Activated CD4-positive, alpha-beta memory T cell treated with anti-CD3 and anti-CD28 coated beads, Interleukin-2, amount 10 ng/mL, durations not matched to agents 7 days and 5 days (primary cell): ENCODE measurements around the gene TCF12. TPM values are rescaled to one million over a fixed set of nuclear protein-coding genes. Genes with fewer than 3 reads are reported as not detected.
"Not testable (repeated sequence)": the region's sequence is repeated elsewhere in the genome, so short reads cannot be mapped to it uniquely, and the experiment has no call there.

Source experiments
- CTCF ChIA-PET: fragments of 350-600 bp; sonication (Branson Sonifier 250); formaldehyde crosslinking; loops from one replicate; lab custom pipeline; 2021; ENCODE audit warnings: antibody characterized with exemption, inconsistent platforms; lab: Charles Lee
- POLR2A ChIA-PET: fragments of 350-600 bp; sonication (Branson Sonifier 250); formaldehyde crosslinking; loops from one replicate; lab custom pipeline; 2021; ENCODE audit warnings: antibody characterized with exemption; lab: Charles Lee
- DNase-seq: peaks from one replicate; pipeline ENCODE4 v3.0.0-alpha.2; 2020
- H3K27ac Mint-ChIP-seq: one replicate; pipeline ENCODE4 v1.8.0; 2021; ENCODE audit warnings: mild to moderate bottlenecking, mixed read lengths
- H3K27me3 Mint-ChIP-seq: one replicate; pipeline ENCODE4 v1.8.0; 2021; ENCODE audit warnings: mixed read lengths
- H3K36me3 Mint-ChIP-seq: one replicate; pipeline ENCODE4 v1.8.0; 2021; ENCODE audit warnings: low read depth, mixed read lengths
- H3K4me1 Mint-ChIP-seq: one replicate; pipeline ENCODE4 v1.8.0; 2021; ENCODE audit warnings: mixed read lengths
- H3K4me3 Mint-ChIP-seq: one replicate; pipeline ENCODE4 v1.8.0; 2021; ENCODE audit warnings: mild to moderate bottlenecking, mixed read lengths
- H3K9me3 Mint-ChIP-seq: one replicate; pipeline ENCODE4 v1.8.0; 2021; ENCODE audit warnings: mixed read lengths
- total RNA-seq, 2 experiments: library from RNA; stranded (reverse); gene quantifications; one replicate each; pipeline ENCODE4 v1.2.3, GENCODE V29; 2021

Gene TCF12
- total RNA-seq, 2 experiments from 2014 or later = 62.4 to 62.8 TPM

DNA sequence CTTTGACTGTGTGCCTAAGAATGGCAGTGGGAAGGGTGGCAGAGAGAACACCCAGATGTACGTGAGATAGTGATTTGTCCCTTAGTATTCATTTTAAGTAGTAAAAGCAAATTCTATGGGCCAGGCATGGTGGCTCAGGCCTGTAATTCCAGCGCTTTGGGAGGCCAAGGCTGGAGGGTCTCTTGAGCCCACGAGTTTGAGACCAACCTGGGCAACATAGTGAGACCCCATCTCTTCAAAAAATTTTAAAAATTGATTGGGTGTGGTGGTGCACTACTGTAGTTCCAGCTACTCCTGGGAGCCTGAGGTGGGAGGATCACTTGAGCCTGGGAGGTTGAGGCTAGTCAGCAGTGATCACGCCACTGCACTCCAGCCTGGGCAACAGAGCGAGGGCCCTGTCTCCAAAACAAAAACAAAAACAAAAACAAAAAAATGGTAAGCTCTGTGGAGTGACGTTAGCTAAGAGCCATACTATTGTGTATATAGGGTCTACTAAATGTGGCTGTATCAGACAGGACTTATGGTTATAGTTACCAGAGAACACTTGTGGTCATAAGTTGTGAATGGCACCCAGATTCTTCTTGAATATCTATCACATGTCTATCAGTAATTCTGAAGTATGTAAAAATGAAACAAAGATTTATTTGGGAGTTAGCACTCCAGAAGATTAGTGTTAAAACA is 171.5 kb downstream of the TCF12 start:
- H3K9me3 Mint-ChIP-seq = no peaks in the 10 kb centered on the region
- H3K27me3 Mint-ChIP-seq = no peaks in the 10 kb centered on the region
- no peak for DNase-seq
- H3K36me3 Mint-ChIP-seq = peaks cover 9% of the 10 kb centered on the region
- H3K4me1 Mint-ChIP-seq = peaks cover 6% of the 10 kb centered on the region
- H3K4me3 Mint-ChIP-seq = no peak overlapping the region
- POLR2A ChIA-PET = no interaction called here
- CTCF ChIA-PET = no interaction called here
- H3K27ac Mint-ChIP-seq = no peak overlapping the region

GRCh38 chr15:57090496-57090859 is 172.0 kb downstream of the TCF12 start:
- Mint-ChIP-seq H3K9me3 (no peaks in the 10 kb centered on the region), H3K36me3 (peaks cover 13% of the 10 kb centered on the region), H3K27me3 (no peaks in the 10 kb centered on the region), H3K4me3 (no peak overlapping the region), H3K4me1 (peaks cover 6% of the 10 kb centered on the region), H3K27ac (no peak overlapping the region)
- POLR2A ChIA-PET = no interaction called here
- CTCF ChIA-PET = no interaction called here
- DNase-seq = no peak

GRCh38 chr15:57091636-57092035 is 173.2 kb downstream of the TCF12 start:
- Mint-ChIP-seq H3K4me3 (no peak overlapping the region), H3K9me3 (no peaks in the 10 kb centered on the region), H3K36me3 (peaks cover 17% of the 10 kb centered on the region), H3K27me3 (no peaks in the 10 kb centered on the region), H3K4me1 (peaks cover 6% of the 10 kb centered on the region), H3K27ac (no peak overlapping the region)
- POLR2A ChIA-PET = no interaction called here
- no peak for DNase-seq
- CTCF ChIA-PET = no interaction called here

DNA sequence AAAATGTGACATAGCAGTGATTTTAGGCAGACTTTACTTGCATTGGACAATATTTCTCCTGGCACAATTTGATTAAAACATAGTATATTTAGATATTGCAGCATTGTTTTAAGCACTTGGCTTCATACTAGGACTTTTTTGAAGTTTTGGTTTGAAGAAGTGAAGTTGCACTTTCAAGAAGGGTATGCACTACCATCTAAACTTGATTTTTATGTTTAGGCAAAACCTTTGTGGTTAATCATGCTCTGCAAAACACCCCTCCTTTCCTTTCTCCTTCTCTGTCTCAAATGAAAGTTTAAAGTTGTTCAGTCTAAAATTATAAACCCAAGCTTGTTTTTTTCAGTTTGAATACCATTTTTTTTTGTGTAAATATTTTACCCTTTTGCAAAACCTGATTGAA is 173.8 kb downstream of the TCF12 start:
- POLR2A ChIA-PET = no interaction called here
- H3K36me3 Mint-ChIP-seq = peaks cover 17% of the 10 kb centered on the region
- H3K27ac Mint-ChIP-seq = no peak overlapping the region
- H3K27me3 Mint-ChIP-seq = no peaks in the 10 kb centered on the region
- peaks cover 6% of the 10 kb centered on the region for H3K4me1 Mint-ChIP-seq
- DNase-seq = no peak
- CTCF ChIA-PET = no interaction called here
- no peaks in the 10 kb centered on the region for H3K9me3 Mint-ChIP-seq
- H3K4me3 Mint-ChIP-seq = no peak overlapping the region

DNA sequence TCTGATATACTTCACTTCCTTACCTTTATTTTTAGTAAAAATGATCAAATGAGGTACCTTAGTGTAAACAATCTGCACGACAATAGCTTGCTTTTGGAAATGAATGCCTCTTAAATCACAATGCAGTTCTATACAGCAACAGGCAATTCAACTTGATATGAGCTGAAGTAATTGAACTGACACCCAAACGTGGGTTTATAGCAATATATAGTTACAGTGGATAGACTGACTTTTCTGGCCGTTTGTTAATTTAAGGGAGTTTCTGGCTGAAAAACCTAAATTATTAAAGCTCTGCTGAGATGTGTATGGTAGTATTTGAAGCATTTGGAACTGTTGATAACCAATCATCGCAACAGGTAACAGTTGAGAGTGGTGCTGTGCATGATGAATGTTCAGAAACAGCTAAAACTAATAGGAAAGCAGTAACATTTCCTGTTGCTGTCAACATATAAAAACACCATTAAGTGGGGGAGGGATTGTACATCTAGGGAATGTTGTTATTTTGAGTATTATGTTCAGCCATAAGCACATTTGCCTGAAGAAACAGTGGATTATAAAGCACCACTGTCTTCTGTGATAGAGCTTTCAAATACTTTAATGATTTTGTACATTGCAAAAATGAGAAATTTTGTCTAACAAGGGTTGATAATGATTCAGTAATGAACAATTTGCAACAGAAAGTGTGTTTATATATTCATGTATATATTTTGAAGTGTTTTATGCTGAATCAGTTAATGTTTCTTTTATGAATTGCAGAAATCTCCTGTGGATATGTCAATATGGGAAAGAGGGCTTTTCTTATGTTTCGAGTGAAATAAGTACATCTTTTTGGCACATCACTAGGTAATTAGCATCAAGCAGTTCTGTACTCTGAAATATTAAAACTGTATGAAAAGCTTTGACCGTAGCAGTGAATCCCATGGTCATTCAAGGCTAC is 176.1 kb downstream of the TCF12 start:
- no peak for DNase-seq
- Mint-ChIP-seq H3K4me3 (no peak overlapping the region), H3K27ac (no peak overlapping the region), H3K9me3 (no peaks in the 10 kb centered on the region), H3K27me3 (no peaks in the 10 kb centered on the region), H3K36me3 (peaks cover 21% of the 10 kb centered on the region), H3K4me1 (peaks cover 6% of the 10 kb centered on the region)
- ChIA-PET CTCF (no interaction called here), POLR2A (interaction anchor here (1.0 kb wide), 1 partner anchor 177 kb away, joined by 3 read pairs; no protein-coding TSS in a partner anchor)

DNA sequence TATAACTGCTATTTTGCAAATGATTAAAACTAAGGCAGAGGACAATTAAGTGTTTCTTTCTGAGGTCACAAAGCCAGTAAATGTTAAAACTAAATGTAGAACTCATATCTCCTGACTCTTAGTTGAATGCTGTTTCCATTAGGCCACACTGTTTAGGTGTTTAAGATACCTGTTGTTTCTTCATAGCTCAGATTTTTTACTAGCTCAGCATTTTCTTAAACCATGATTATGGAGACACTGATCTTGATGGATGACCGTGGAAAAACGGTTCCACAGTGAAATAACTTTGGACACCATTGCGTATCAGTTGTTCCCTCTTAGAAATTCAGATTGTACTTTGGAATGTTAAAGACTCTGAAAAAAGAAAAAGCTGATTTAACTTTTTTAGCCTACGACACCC is 177.5 kb downstream of the TCF12 start:
- Mint-ChIP-seq H3K4me1 (peaks cover 6% of the 10 kb centered on the region), H3K4me3 (no peak overlapping the region), H3K27me3 (no peaks in the 10 kb centered on the region), H3K36me3 (peaks cover 21% of the 10 kb centered on the region), H3K27ac (no peak overlapping the region), H3K9me3 (no peaks in the 10 kb centered on the region)
- ChIA-PET CTCF (interaction anchor here (0.5 kb wide), 1 partner anchor 541 kb away, joined by 3 read pairs; no protein-coding TSS in a partner anchor), POLR2A (no interaction called here)
- no peak for DNase-seq

- Mint-ChIP-seq H3K36me3 (peaks cover 21% of the 10 kb centered on the region), H3K27ac (no peak overlapping the region), H3K9me3 (no peaks in the 10 kb centered on the region), H3K4me3 (no peak overlapping the region), H3K4me1 (no peaks in the 10 kb centered on the region), H3K27me3 (no peaks in the 10 kb centered on the region)
- POLR2A ChIA-PET = no interaction called here
- CTCF ChIA-PET = no interaction called here
- DNase-seq = no peak
Measured at GRCh38 chr15:57097246-57097645, 178.8 kb downstream of the TCF12 start.

- POLR2A ChIA-PET, CTCF ChIA-PET, H3K27me3 Mint-ChIP-seq, H3K27ac Mint-ChIP-seq, DNase-seq, H3K4me3 Mint-ChIP-seq, H3K9me3 Mint-ChIP-seq, H3K4me1 Mint-ChIP-seq: not testable (repeated sequence)
- peaks cover 18% of the 10 kb centered on the region for H3K36me3 Mint-ChIP-seq
Measured at GRCh38 chr15:57097919-57098543, 179.6 kb downstream of the TCF12 start.

DNA sequence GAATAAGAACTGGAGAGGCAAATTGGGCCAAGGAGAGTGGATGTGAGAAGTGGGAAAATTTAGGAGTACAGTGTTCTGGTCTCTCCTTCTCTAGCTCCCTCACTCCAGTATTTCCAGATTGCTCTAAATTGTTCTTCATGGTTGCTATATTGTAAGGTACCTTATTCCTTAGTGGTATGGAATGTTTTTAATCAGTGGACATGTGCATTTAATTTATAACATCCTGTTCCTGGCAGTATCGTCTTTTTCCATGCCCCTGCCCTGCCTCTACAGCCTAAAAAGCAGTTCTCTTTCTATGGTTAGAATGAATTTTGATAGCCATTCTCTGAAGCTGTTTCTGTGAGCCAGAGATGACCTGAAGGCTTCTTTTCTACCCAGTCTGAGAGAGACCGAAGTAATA is 180.5 kb downstream of the TCF12 start:
- no peak overlapping the region for H3K4me3 Mint-ChIP-seq
- POLR2A ChIA-PET = no interaction called here
- CTCF ChIA-PET = no interaction called here
- H3K9me3 Mint-ChIP-seq = no peaks in the 10 kb centered on the region
- no peaks in the 10 kb centered on the region for H3K27me3 Mint-ChIP-seq
- H3K27ac Mint-ChIP-seq = no peak overlapping the region
- no peak for DNase-seq
- no peaks in the 10 kb centered on the region for H3K4me1 Mint-ChIP-seq
- peaks cover 18% of the 10 kb centered on the region for H3K36me3 Mint-ChIP-seq

GRCh38 chr15:57100136-57100539 is 181.7 kb downstream of the TCF12 start:
- no peak for DNase-seq
- Mint-ChIP-seq H3K4me3 (no peak overlapping the region), H3K27ac (no peak overlapping the region), H3K27me3 (no peaks in the 10 kb centered on the region), H3K36me3 (peaks cover 11% of the 10 kb centered on the region), H3K9me3 (no peaks in the 10 kb centered on the region), H3K4me1 (no peaks in the 10 kb centered on the region)
- ChIA-PET CTCF (no interaction called here), POLR2A (no interaction called here)

DNA sequence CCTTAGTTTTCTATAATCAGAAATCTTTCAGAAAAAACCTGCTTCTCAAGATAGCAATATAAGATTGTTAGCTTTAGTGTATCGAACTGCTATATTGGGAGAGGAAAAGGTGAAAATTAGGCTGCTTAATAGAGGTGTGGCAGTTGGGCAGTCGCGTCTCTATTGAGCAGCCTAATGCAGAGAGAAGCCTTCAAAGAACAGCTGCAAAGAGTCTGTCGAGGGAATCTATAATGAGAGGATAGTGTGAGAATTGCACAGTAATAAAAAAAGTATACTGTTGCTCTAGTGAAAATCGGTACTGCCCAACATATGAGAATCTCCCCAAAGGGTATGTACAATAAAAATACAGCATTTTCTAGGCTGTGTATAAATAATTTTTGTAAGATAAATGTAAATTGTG is 184.4 kb downstream of the TCF12 start:
- Mint-ChIP-seq H3K27ac (no peak overlapping the region), H3K36me3 (peaks cover 10% of the 10 kb centered on the region), H3K4me1 (no peaks in the 10 kb centered on the region), H3K27me3 (no peaks in the 10 kb centered on the region), H3K9me3 (peaks cover 2% of the 10 kb centered on the region), H3K4me3 (no peak overlapping the region)
- ChIA-PET POLR2A (no interaction called here), CTCF (no interaction called here)
- DNase-seq = no peak

GRCh38 chr15:57108296-57108695 is 189.9 kb downstream of the TCF12 start:
- ChIA-PET POLR2A (no interaction called here), CTCF (no interaction called here)
- H3K27me3 Mint-ChIP-seq = no peaks in the 10 kb centered on the region
- no peak for DNase-seq
- peaks cover 2% of the 10 kb centered on the region for H3K9me3 Mint-ChIP-seq
- no peaks in the 10 kb centered on the region for H3K4me1 Mint-ChIP-seq
- H3K36me3 Mint-ChIP-seq = peaks cover 6% of the 10 kb centered on the region
- no peak overlapping the region for H3K4me3 Mint-ChIP-seq
- no peak overlapping the region for H3K27ac Mint-ChIP-seq

DNA sequence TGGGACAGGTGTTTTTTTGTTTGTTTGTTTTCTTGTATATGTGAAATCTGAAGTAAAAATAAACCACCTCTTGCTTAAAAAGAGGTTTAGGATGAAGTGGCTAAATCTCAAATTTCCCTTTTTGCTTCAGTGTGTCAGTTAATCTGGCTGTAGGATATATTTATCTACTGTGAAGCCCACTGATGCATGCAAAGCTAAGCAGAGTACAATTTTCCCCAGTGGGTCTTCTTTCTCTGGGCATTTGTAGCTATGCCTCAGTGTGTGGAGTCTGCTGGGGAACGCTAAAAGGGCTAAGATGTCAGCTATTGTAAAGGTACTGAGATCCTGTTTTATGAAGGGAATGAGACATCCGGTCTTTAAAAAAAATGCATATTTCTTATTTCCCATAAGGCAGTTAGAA is 190.6 kb downstream of the TCF12 start:
- ChIA-PET POLR2A (no interaction called here), CTCF (no interaction called here)
- H3K27ac Mint-ChIP-seq = no peak overlapping the region
- DNase-seq = no peak
- H3K9me3 Mint-ChIP-seq = peaks cover 2% of the 10 kb centered on the region
- H3K27me3 Mint-ChIP-seq = no peaks in the 10 kb centered on the region
- H3K36me3 Mint-ChIP-seq = peaks cover 6% of the 10 kb centered on the region
- no peaks in the 10 kb centered on the region for H3K4me1 Mint-ChIP-seq
- H3K4me3 Mint-ChIP-seq = no peak overlapping the region
